ENCODE measurements around the gene DLGAP4. TPM values are rescaled to one million over a fixed set of nuclear protein-coding genes. Genes with fewer than 3 reads are reported as not detected.
"Not testable (repeated sequence)": the region's sequence is repeated elsewhere in the genome, so short reads cannot be mapped to it uniquely, and the experiment has no call there.

The DLGAP4 gene
- total RNA-seq, 1 experiment from 2014 or later = 19.2 TPM

GRCh38 chr20:36473164-36473563, 167.0 kb downstream of the DLGAP4 start:
- H3K4me1 ChIP-seq (replicated peaks) = peaks cover 65% of the 10 kb centered on the region
- H3K36me3 ChIP-seq = peaks cover 36% of the 10 kb centered on the region

GRCh38 chr20:36474563-36474962, 168.4 kb downstream of the DLGAP4 start:
- Histone ChIP-seq H3K27ac (peak overlapping the region; percentile 53; the same call in 1 of the 2 replicates), H3K4me1 (replicated peaks) (peaks cover 61% of the 10 kb centered on the region), H3K4me3 (no peak overlapping the region), H3K36me3 (peaks cover 28% of the 10 kb centered on the region), H3K27me3 (replicated peaks) (no peaks in the 10 kb centered on the region), H3K9me3 (replicated peaks) (no peaks in the 10 kb centered on the region)
- DNase-seq (ENCODE audit: low read depth in 1 of 2, low spot score in 2 of 2) = no peak

More at GRCh38 chr20:36473164-36473563, 167.0 kb downstream of the DLGAP4 start:
- no peaks in the 10 kb centered on the region for H3K9me3 ChIP-seq (replicated peaks)
- H3K4me3 ChIP-seq = no peak overlapping the region
- H3K27ac ChIP-seq = peak overlapping the region; percentile 71; the same call in 1 of the 2 replicates
- no peak for DNase-seq (ENCODE audit: low read depth in 1 of 2, low spot score in 2 of 2)
- no peaks in the 10 kb centered on the region for H3K27me3 ChIP-seq (replicated peaks)

GRCh38 chr20:36475054-36475453, 168.9 kb downstream of the DLGAP4 start:
- H3K4me1 ChIP-seq (replicated peaks) = peaks cover 61% of the 10 kb centered on the region
- H3K36me3 ChIP-seq = peaks cover 31% of the 10 kb centered on the region
- not testable (repeated sequence) for H3K9me3 ChIP-seq (replicated peaks); H3K4me3 ChIP-seq; H3K27me3 ChIP-seq (replicated peaks)
- DNase-seq (ENCODE audit: low read depth in 1 of 2, low spot score in 2 of 2) = peak; percentile 62
- H3K27ac ChIP-seq = peak overlapping the region; percentile 53; the same call in 1 of the 2 replicates

- H3K36me3 ChIP-seq = peaks cover 43% of the 10 kb centered on the region
- H3K4me3 ChIP-seq = no peak overlapping the region
- H3K27me3 ChIP-seq (replicated peaks) = no peaks in the 10 kb centered on the region
- H3K4me1 ChIP-seq (replicated peaks) = peaks cover 65% of the 10 kb centered on the region
- H3K27ac ChIP-seq = no peak overlapping the region
- H3K9me3 ChIP-seq (replicated peaks) = no peaks in the 10 kb centered on the region
- DNase-seq (ENCODE audit: low read depth in 1 of 2, low spot score in 2 of 2) = no peak
Measured at GRCh38 chr20:36477475-36477874, 171.3 kb downstream of the DLGAP4 start.

GRCh38 chr20:36478137-36478905, 172.2 kb downstream of the DLGAP4 start:
- no peak overlapping the region for H3K4me3 ChIP-seq
- H3K9me3 ChIP-seq (replicated peaks) = no peaks in the 10 kb centered on the region
- DNase-seq (ENCODE audit: low read depth in 1 of 2, low spot score in 2 of 2) = no peak
- no peak overlapping the region for H3K27ac ChIP-seq
- peaks cover 41% of the 10 kb centered on the region for H3K36me3 ChIP-seq
- H3K4me1 ChIP-seq (replicated peaks) = peaks cover 65% of the 10 kb centered on the region
- H3K27me3 ChIP-seq (replicated peaks) = no peaks in the 10 kb centered on the region

- no peak overlapping the region for H3K4me3 ChIP-seq
- H3K27ac ChIP-seq = no peak overlapping the region
- peaks cover 38% of the 10 kb centered on the region for H3K36me3 ChIP-seq
- no peaks in the 10 kb centered on the region for H3K9me3 ChIP-seq (replicated peaks)
- H3K27me3 ChIP-seq (replicated peaks) = no peaks in the 10 kb centered on the region
- peaks cover 62% of the 10 kb centered on the region for H3K4me1 ChIP-seq (replicated peaks)
- no peak for DNase-seq (ENCODE audit: low read depth in 1 of 2, low spot score in 2 of 2)
Measured at GRCh38 chr20:36479938-36480337, 173.8 kb downstream of the DLGAP4 start.

- Histone ChIP-seq H3K27ac (no peak overlapping the region), H3K4me1 (replicated peaks) (peaks cover 56% of the 10 kb centered on the region), H3K36me3 (peaks cover 38% of the 10 kb centered on the region), H3K27me3 (replicated peaks) (no peaks in the 10 kb centered on the region), H3K9me3 (replicated peaks) (no peaks in the 10 kb centered on the region), H3K4me3 (no peak overlapping the region)
- no peak for DNase-seq (ENCODE audit: low read depth in 1 of 2, low spot score in 2 of 2)
Measured at GRCh38 chr20:36480456-36481048, 174.4 kb downstream of the DLGAP4 start.

GRCh38 chr20:36481380-36482043, 175.4 kb downstream of the DLGAP4 start:
- H3K36me3 ChIP-seq = peaks cover 40% of the 10 kb centered on the region
- H3K4me3 ChIP-seq = no peak overlapping the region
- no peak for DNase-seq (ENCODE audit: low read depth in 1 of 2, low spot score in 2 of 2)
- H3K27me3 ChIP-seq (replicated peaks) = no peaks in the 10 kb centered on the region
- H3K27ac ChIP-seq = no peak overlapping the region
- H3K9me3 ChIP-seq (replicated peaks) = no peaks in the 10 kb centered on the region
- H3K4me1 ChIP-seq (replicated peaks) = peaks cover 56% of the 10 kb centered on the region

- Histone ChIP-seq H3K4me3 (no peak overlapping the region), H3K36me3 (peaks cover 40% of the 10 kb centered on the region), H3K27ac (no peak overlapping the region), H3K9me3 (replicated peaks) (no peaks in the 10 kb centered on the region), H3K27me3 (replicated peaks) (no peaks in the 10 kb centered on the region), H3K4me1 (replicated peaks) (peaks cover 56% of the 10 kb centered on the region)
- DNase-seq (ENCODE audit: low read depth in 1 of 2, low spot score in 2 of 2) = no peak
Measured at GRCh38 chr20:36482044-36482473, 175.9 kb downstream of the DLGAP4 start.

GRCh38 chr20:36483209-36483918, 177.2 kb downstream of the DLGAP4 start:
- H3K9me3 ChIP-seq (replicated peaks) = no peaks in the 10 kb centered on the region
- H3K36me3 ChIP-seq = peaks cover 27% of the 10 kb centered on the region
- DNase-seq (ENCODE audit: low read depth in 1 of 2, low spot score in 2 of 2) = no peak
- H3K4me3 ChIP-seq = no peak overlapping the region
- H3K27me3 ChIP-seq (replicated peaks) = no peaks in the 10 kb centered on the region
- peak overlapping the region; percentile 13; the same call in 1 of the 2 replicates for H3K27ac ChIP-seq
- H3K4me1 ChIP-seq (replicated peaks) = peaks cover 44% of the 10 kb centered on the region

- Histone ChIP-seq H3K4me1 (replicated peaks) (peaks cover 41% of the 10 kb centered on the region), H3K27me3 (replicated peaks) (no peaks in the 10 kb centered on the region), H3K9me3 (replicated peaks) (no peaks in the 10 kb centered on the region), H3K36me3 (peaks cover 25% of the 10 kb centered on the region), H3K4me3 (no peak overlapping the region), H3K27ac (peak overlapping the region; percentile 13; the same call in 1 of the 2 replicates)
- DNase-seq (ENCODE audit: low read depth in 1 of 2, low spot score in 2 of 2) = peak; percentile 56 to 70
Measured at GRCh38 chr20:36483919-36484808, 178.0 kb downstream of the DLGAP4 start.

GRCh38 chr20:36485286-36485685, 179.1 kb downstream of the DLGAP4 start:
- no peaks in the 10 kb centered on the region for H3K27me3 ChIP-seq (replicated peaks)
- H3K9me3 ChIP-seq (replicated peaks) = no peaks in the 10 kb centered on the region
- H3K4me3 ChIP-seq = no peak overlapping the region
- peaks cover 45% of the 10 kb centered on the region for H3K4me1 ChIP-seq (replicated peaks)
- H3K27ac ChIP-seq = no peak overlapping the region
- H3K36me3 ChIP-seq = peaks cover 27% of the 10 kb centered on the region
- no peak for DNase-seq (ENCODE audit: low read depth in 1 of 2, low spot score in 2 of 2)

- H3K4me1 ChIP-seq (replicated peaks) = peaks cover 42% of the 10 kb centered on the region
- H3K36me3 ChIP-seq = peaks cover 28% of the 10 kb centered on the region
- H3K9me3 ChIP-seq (replicated peaks) = no peaks in the 10 kb centered on the region
- no peak overlapping the region for H3K27ac ChIP-seq
- no peak for DNase-seq (ENCODE audit: low read depth in 1 of 2, low spot score in 2 of 2)
- no peaks in the 10 kb centered on the region for H3K27me3 ChIP-seq (replicated peaks)
- H3K4me3 ChIP-seq = no peak overlapping the region
Measured at GRCh38 chr20:36487069-36487468, 180.9 kb downstream of the DLGAP4 start.
